Kidney (tissue), 14 donors: ENCODE measurements around the gene L1TD1. TPM values are rescaled to one million over a fixed set of nuclear protein-coding genes. Genes with fewer than 3 reads are reported as not detected.

Source experiments
- DNase-seq, 5 donors: peaks; one replicate each; pipeline ENCODE4 v3.0.0-alpha.2; 2013 to 2020
- FAIRE-seq: peaks from 2 replicates; lab custom pipeline; 2012; peaks lifted over from hg19 to GRCh38; lab: Jason Lieb, UNC
- H3K27ac ChIP-seq, 2 donors: one replicate each; pipeline ENCODE4 v1.7.0; 2013; ENCODE audit warnings: low read depth in 2 of 2, low read length in 2 of 2, inconsistent platforms in 1 of 2
- H3K27me3 ChIP-seq: one replicate; pipeline ENCODE4 v1.7.1; 2013; ENCODE audit warnings: low read length, inconsistent platforms; ENCODE audit not compliant: control insufficient read depth, insufficient read depth
- H3K36me3 ChIP-seq, 3 donors: one replicate each; pipeline versions ENCODE4 v1.7.0 to v1.7.1; 2013; ENCODE audit warnings: low read length in 3 of 3, control low read depth in 1 of 3, inconsistent platforms in 1 of 3; ENCODE audit not compliant: insufficient read depth in 3 of 3, control insufficient read depth in 2 of 3
- H3K4me1 ChIP-seq, 3 donors: one replicate each; pipeline versions ENCODE4 v1.7.0 to v1.7.1; 2013; ENCODE audit warnings: low read length in 3 of 3, inconsistent platforms in 1 of 3, low read depth in 1 of 3; ENCODE audit not compliant: control insufficient read depth in 2 of 3, insufficient read depth in 2 of 3
- H3K4me3 ChIP-seq, 3 donors: one replicate each; pipeline versions ENCODE4 v1.7.0 to v1.8.1; 2013; ENCODE audit warnings: low read length in 3 of 3, control low read depth in 1 of 3, inconsistent platforms in 1 of 3
- H3K9ac ChIP-seq, 3 donors: one replicate each; pipeline versions ENCODE4 v1.7.0 to v1.7.1; 2013; ENCODE audit warnings: low read length in 3 of 3, control low read depth in 1 of 3, inconsistent platforms in 1 of 3
- H3K9me3 ChIP-seq, 3 donors: one replicate each; pipeline versions ENCODE4 v1.7.0 to v1.7.1; 2013; ENCODE audit warnings: low read length in 3 of 3, control low read depth in 1 of 3, inconsistent platforms in 1 of 3; ENCODE audit not compliant: control insufficient read depth in 2 of 3, insufficient read depth in 1 of 3
- CTCF ChIP-seq: IDR thresholded peaks from 3 replicates; pipeline ENCODE4 v1.5.1; 2012; ENCODE audit warnings: mild to moderate bottlenecking, moderate library complexity, borderline replicate concordance; ENCODE audit not compliant: insufficient read depth; ENCODE audit errors: extremely low read depth
- intact Hi-C: fragments of 100-400 bp; cut with DNase I; formaldehyde crosslinking; loops from one replicate; pipeline ENCODE4 v1.11.1; 2022
- polyA plus RNA-seq: library from polyadenylated mRNA; stranded (reverse); fragments of 350-450 nt; fragmentation: Illumina TruSeq; extraction: RNeasy Lipid Tissue Mini Kit (QIAGEN cat#74804); gene quantifications from one replicate; pipeline ENCODE4 v1.2.3, GENCODE V29; 2014; ENCODE audit warnings: low read depth, low replicate concordance; ENCODE audit not compliant: insufficient read depth
- total RNA-seq: library from RNA; stranded (reverse); fragmentation: NEBNext Ultra II Directional; extraction: Animal tissue kit (Norgen Biotek cat#: 25700); gene quantifications from one replicate; pipeline ENCODE4 v1.2.1, GENCODE V29; 2021
- donor health status: control.
- donor health status: control.
- donor health status: control.
- donor health status: control.
- donor health status: control.
- donor health status: DM: yes; HTN: yes; CAD: no.
- donor health status: Normal renal cell carcinoma (clear cell type).

Gene L1TD1
- total and polyA plus RNA-seq, 2 donors from 2014 or later, result 0.16 TPM; not detected in 1

- Histone ChIP-seq H3K9me3 (no peaks in the 10 kb centered on the region), H3K27ac (no peak overlapping the region), H3K9ac (no peak overlapping the region), H3K4me3 (no peak overlapping the region), H3K27me3 (no peaks in the 10 kb centered on the region), H3K4me1 (no peaks in the 10 kb centered on the region), H3K36me3 (no peaks in the 10 kb centered on the region)
- intact Hi-C loops, result no loop called here
- FAIRE-seq, result no peak
- no peak for DNase-seq
- TF ChIP-seq CTCF, result no peak
These were observed 55.6 kb downstream of the L1TD1 start for GRCh38 chr1:62250126-62250726.

- Histone ChIP-seq H3K36me3 (peaks cover 0 to 3% (median 0%) of the 10 kb centered on the region in 3 donors), H3K9ac (no peak overlapping the region), H3K27me3 (no peaks in the 10 kb centered on the region), H3K9me3 (no peaks in the 10 kb centered on the region), H3K27ac (no peak overlapping the region), H3K4me1 (peaks cover 0 to 2% (median 0%) of the 10 kb centered on the region in 3 donors), H3K4me3 (no peak overlapping the region)
- DNase-seq (no peak), FAIRE-seq (peak; percentile 37)
- no peak for TF ChIP-seq CTCF
- intact Hi-C loops, result no loop called here
These were observed 64.9 kb downstream of the L1TD1 start for GRCh38 chr1:62259551-62259950.

GRCh38 chr1:62260688-62261087, 66.0 kb downstream of the L1TD1 start:
- peaks cover 0 to 2% (median 0%) of the 10 kb centered on the region in 3 donors for H3K4me1 ChIP-seq
- no peak overlapping the region for H3K9ac ChIP-seq
- no peaks in the 10 kb centered on the region for H3K9me3 ChIP-seq
- TF ChIP-seq CTCF, result no peak
- peaks cover 0 to 3% (median 0%) of the 10 kb centered on the region in 3 donors for H3K36me3 ChIP-seq
- no peaks in the 10 kb centered on the region for H3K27me3 ChIP-seq
- H3K27ac ChIP-seq, result no peak overlapping the region
- FAIRE-seq, result no peak
- no peak overlapping the region for H3K4me3 ChIP-seq
- DNase-seq, result no peak
- intact Hi-C loops, result no loop called here

Other genes starting within 250 kb of the L1TD1 start
- gene KANK4, start 124.6 kb downstream of the L1TD1 start, total RNA-seq, result 0.50 TPM
- gene KANK4, start 124.6 kb downstream of the L1TD1 start, polyA plus RNA-seq, result 0.28 TPM
- 27.1 TPM for gene USP1, start 242.2 kb downstream of the L1TD1 start, total RNA-seq
- gene USP1, start 242.2 kb downstream of the L1TD1 start, polyA plus RNA-seq, result 10.0 TPM